Esophagus (tissue), 2 donors: ENCODE measurements around the gene MCAM. TPM values are rescaled to one million over a fixed set of nuclear protein-coding genes. Genes with fewer than 3 reads are reported as not detected.

ENCODE experiments used
- H3K27ac ChIP-seq, 2 donors: one replicate each; pipeline ENCODE4 v1.5.1; 2013; ENCODE audit warnings: low read depth in 2 of 2, mild to moderate bottlenecking in 2 of 2, inconsistent platforms in 1 of 2, low read length in 1 of 2, moderate library complexity in 1 of 2
- H3K27me3 ChIP-seq, 2 donors: one replicate each; pipeline ENCODE4 v1.6.1; 2013; ENCODE audit warnings: low read length in 2 of 2, control low read depth in 1 of 2, mild to moderate bottlenecking in 1 of 2; ENCODE audit not compliant: insufficient read depth in 2 of 2, control insufficient read depth in 1 of 2
- H3K36me3 ChIP-seq, 2 donors: one replicate each; pipeline ENCODE4 v1.6.1; 2013; ENCODE audit warnings: low read length in 1 of 2; ENCODE audit not compliant: control insufficient read depth in 2 of 2, insufficient read depth in 2 of 2
- H3K4me1 ChIP-seq, 2 donors: one replicate each; pipeline ENCODE4 v1.6.1; 2013; ENCODE audit warnings: low read length in 1 of 2; ENCODE audit not compliant: control insufficient read depth in 2 of 2, insufficient read depth in 2 of 2
- H3K4me3 ChIP-seq, 2 donors: one replicate each; pipeline ENCODE4 v1.5.1; 2013; ENCODE audit warnings: low read length in 2 of 2, mild to moderate bottlenecking in 2 of 2, low read depth in 1 of 2, moderate library complexity in 1 of 2
- H3K9me3 ChIP-seq, 2 donors: one replicate each; pipeline ENCODE4 v1.6.1; 2013; ENCODE audit warnings: mild to moderate bottlenecking in 2 of 2, low read depth in 1 of 2, low read length in 1 of 2, moderate library complexity in 1 of 2; ENCODE audit not compliant: control insufficient read depth in 2 of 2, insufficient read depth in 1 of 2
- WGBS, 2 donors: extraction: QIAGEN DNeasy Blood & Tissue Kit; methylation state at CpG; one replicate each; pipeline ENCODE4 v1.1.7; 2013; 5-methylcytosine and 5-hydroxymethylcytosine counted together
- polyA plus RNA-seq, 2 donors: library from polyadenylated mRNA; stranded (reverse); fragments of 200-250 nt; gene quantifications; one replicate each; pipeline ENCODE4 v1.2.3, GENCODE V29; 2013
- donor health status: healthy with polysubstance abuse.
- donor health status: Bipolar disorder and iron deficiency.

The MCAM gene
- polyA plus RNA-seq, 2 donors, result 10.3 to 34.4 TPM

DNA sequence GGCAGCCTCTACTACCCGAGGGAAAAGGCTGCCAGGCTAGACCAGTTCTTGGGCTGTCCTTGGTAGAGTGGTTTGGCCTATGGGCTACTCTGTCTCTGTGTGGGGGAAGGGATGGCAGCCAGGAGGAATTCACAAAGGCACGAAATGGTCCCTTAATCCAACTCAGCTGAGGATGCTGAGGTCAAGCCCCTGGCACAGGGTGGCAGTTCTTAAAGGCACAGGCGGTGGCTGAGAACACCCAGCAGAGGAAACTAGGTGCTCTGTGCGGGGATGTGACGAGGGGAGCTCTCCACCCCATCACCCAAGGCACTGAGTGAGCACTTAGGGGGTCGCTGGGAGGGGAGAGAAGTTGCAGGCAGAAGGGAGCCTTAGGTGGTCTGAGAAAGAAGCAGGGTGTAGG, 29.7 kb upstream of the MCAM start, which contains the start of gene MFRP:
Gene MFRP (minus strand): TSS at position 101 of the 400 bp plus-strand sequence. CDS start 192 bp downstream, outside the sequence.
- Histone ChIP-seq H3K4me3 (no peak within 1 kb of the TSS), H3K4me1 (no peaks in the 10 kb centered on the region), H3K27me3 (no peaks in the 10 kb centered on the region), H3K9me3 (no peaks in the 10 kb centered on the region), H3K36me3 (no peaks in the 10 kb centered on the region), H3K27ac (no peak within 1 kb of the TSS)
- 52 to 59% methylated on average over 6 of the region's 6 CpGs for WGBS, 2 donors

DNA sequence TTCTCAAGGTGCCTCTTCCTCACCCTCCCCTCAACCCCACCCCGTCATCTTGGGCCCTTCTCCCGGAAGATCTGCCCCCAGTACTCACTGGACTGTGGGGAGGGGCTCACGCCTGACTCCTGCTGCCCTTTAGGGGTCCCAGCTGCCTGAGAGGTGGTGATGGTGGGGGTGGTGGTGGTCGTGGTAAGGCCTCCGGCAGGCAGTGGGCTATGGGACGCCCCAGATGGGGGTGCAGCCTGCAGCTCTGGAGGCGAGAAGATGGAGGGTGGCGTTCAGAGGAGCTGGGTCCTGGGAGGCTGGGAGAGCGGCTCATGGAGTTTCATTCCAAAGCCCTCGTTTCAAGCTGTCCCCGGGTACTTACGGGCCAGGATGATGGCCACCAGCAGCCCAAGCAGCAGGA, 28.8 kb upstream of the MCAM start:
- Histone ChIP-seq H3K9me3 (no peaks in the 10 kb centered on the region), H3K4me1 (peaks cover under 1 to 5% of the 10 kb centered on the region in 2 donors), H3K4me3 (no peak overlapping the region), H3K27me3 (no peaks in the 10 kb centered on the region), H3K27ac (no peak overlapping the region), H3K36me3 (no peaks in the 10 kb centered on the region)
- 88 to 89% methylated on average over 12 of the region's 12 CpGs for WGBS, 2 donors

DNA sequence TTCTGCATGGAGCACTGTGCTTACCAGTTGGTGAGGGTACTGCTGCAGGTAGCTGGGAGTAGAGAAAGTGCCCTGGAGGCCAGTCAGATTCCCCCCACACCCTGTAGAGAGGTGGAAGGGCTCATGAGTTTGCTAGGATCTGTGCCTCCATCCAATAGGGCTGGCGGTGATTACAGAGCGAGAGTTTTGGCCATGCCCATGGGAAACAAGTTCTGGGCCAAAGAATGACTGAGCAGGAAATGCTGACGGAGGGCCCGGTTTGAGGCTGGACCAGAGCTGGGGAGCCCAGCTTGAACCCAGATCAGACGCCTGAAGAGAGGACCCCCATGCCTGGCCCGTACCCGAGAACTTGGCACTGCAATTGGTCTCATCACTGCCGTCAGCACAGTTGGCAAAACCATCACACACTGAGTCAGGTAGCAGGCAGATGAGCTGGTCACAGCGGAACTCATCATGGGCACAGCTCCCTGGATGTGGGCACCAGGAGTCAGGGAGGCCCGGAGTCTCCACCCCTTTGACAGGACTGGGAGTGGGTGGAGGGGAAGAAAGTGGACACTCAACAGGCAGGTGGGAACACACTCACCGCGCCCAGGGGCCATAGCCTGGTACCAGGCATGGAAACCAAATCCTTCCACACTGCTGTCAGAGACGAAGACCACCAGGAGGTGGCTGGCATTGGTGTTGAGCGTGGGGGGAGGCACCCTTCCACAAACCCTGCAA, 27.5 kb upstream of the MCAM start:
- WGBS, 2 donors, result 76 to 78% methylated on average over 14 of the region's 14 CpGs
- H3K27ac ChIP-seq, result no peak overlapping the region
- no peak overlapping the region for H3K4me3 ChIP-seq
- H3K9me3 ChIP-seq, result no peaks in the 10 kb centered on the region
- peaks cover 4 to 8% of the 10 kb centered on the region in 2 donors for H3K4me1 ChIP-seq
- no peaks in the 10 kb centered on the region for H3K36me3 ChIP-seq
- H3K27me3 ChIP-seq, result no peaks in the 10 kb centered on the region

DNA sequence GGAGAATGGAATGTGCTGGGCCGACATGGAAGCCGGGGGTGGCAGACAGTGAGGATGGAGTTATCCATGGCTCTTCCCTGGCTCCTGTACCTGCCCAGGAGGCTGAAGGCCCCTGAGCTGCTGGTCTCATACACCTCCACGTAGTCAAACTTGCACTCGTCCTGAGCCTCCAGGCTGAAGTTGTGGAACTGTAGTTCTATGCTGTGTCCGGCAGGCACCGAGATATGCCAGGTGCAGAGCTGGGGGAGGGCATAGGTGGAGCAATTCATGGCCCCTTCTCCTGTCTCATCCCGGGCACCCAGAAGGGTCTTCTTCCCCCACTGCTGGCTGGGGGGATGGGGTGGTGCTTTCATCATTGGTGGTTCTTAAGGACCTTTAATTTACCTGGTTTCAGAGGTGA, 26.8 kb upstream of the MCAM start:
- Histone ChIP-seq H3K27me3 (no peaks in the 10 kb centered on the region), H3K4me3 (no peak overlapping the region), H3K4me1 (peaks cover 5 to 12% of the 10 kb centered on the region in 2 donors), H3K27ac (no peak overlapping the region), H3K36me3 (no peaks in the 10 kb centered on the region), H3K9me3 (no peaks in the 10 kb centered on the region)
- WGBS, 2 donors, result 83 to 87% methylated on average over 5 to 7 of the region's 7 CpGs

DNA sequence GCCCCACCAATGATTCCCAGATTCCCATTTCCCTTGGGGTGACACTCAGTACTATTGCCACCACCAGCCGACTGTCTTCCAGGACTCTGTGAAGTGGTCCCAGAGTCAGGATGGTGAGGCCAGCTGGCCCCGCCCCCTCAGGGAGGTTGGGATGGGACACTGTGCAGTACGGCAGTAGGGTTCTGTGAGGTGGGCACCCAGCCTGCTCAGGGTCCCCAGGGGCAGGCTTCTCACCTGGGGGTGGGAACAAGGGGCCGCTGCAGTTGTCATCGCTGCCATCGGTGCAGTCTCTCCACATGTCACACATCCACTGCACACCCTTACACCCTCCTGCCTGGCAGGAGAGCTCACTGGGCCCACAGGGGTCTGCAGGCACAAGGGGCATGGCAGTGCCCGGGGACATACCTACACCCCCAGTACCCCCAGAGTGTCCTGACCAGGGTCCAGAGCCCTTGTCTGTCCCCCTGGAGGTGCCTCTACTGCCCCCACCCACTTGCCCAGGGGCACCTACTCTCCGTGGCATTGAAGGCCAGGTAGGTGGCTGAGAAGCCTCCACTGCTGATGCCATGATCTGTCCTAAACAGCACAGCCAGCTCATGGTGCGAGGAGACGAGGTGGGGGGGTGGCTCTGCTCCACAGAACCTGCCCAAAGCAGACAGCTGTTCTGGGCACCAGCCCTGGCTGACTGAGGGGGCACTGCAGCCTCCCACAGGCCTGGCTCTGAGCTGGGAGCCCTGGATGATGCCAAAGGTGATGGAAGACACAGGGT, 25.6 kb upstream of the MCAM start:
- no peaks in the 10 kb centered on the region for H3K36me3 ChIP-seq
- no peak overlapping the region for H3K4me3 ChIP-seq
- H3K27me3 ChIP-seq, result no peaks in the 10 kb centered on the region
- 80 to 81% methylated on average over 10 of the region's 10 CpGs for WGBS, 2 donors
- peaks cover 7 to 12% of the 10 kb centered on the region in 2 donors for H3K4me1 ChIP-seq
- H3K9me3 ChIP-seq, result no peaks in the 10 kb centered on the region
- no peak overlapping the region for H3K27ac ChIP-seq

DNA sequence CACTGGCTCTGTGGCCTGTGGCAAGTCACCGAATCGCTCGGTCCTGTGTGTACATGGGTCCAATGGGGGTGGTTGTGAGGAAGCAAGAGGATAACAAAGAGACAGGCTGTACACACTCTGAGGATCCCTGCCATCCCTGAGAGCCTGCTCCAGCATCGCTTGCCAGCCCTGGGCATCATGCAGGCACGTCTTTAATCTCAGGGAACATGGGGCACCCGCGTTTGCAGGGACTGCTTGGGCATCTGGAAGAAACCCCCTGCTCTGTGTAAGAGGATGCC, 25.0 kb upstream of the MCAM start:
- Histone ChIP-seq H3K27me3 (no peaks in the 10 kb centered on the region), H3K4me1 (peaks cover 7 to 12% of the 10 kb centered on the region in 2 donors), H3K27ac (no peak overlapping the region), H3K9me3 (no peaks in the 10 kb centered on the region), H3K4me3 (no peak overlapping the region), H3K36me3 (no peaks in the 10 kb centered on the region)
- 65 to 71% methylated on average over 7 of the region's 7 CpGs for WGBS, 2 donors

DNA sequence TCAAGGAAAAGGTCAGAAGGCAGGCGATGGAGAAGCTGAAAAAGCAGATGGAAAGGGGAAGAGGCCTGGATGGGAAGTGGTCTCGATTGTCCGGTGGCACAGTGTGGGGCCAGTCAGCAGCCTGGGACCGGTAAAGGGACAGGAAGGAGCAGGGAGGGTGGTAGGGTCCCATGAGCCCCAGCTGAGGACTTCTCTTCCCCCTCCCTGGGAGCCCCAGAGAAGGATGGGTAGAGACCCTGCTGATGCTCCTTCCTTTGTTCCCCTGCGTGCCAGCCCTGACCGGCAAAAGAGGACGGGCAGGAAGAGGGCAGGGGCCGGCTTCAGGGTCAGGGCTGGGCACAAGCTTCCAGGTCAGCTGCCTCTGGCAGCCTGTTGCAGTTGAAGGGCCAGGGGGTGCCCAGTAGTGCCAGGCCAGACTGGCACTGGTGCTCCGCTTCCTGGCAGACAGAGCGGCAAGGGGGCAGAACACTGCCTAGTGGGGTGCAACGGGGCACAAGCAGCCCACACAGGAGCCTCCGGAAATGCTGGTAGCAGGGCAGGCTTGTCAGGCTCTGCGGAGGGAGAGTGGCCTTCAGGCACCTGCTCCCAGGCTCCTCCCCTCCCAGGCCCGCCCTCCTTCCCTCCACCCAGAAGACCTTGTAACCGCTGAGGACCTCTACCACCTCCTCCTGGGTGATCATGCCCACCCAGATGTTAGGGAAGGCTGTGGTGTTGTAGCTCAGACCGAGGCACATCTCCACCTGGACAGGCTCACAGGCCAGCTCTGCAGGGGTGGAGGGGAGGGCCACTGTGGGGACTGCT, 24.5 kb upstream of the MCAM start:
- peaks cover 0 to 4% of the 10 kb centered on the region in 2 donors for H3K36me3 ChIP-seq
- H3K4me3 ChIP-seq, result no peak overlapping the region
- WGBS, 2 donors, result 48 to 59% methylated on average over 12 to 16 of the region's 16 CpGs
- H3K27ac ChIP-seq, result peak overlapping the region; percentile 63
- H3K4me1 ChIP-seq, result peaks cover 7 to 14% of the 10 kb centered on the region in 2 donors
- no peaks in the 10 kb centered on the region for H3K27me3 ChIP-seq
- H3K9me3 ChIP-seq, result no peaks in the 10 kb centered on the region

DNA sequence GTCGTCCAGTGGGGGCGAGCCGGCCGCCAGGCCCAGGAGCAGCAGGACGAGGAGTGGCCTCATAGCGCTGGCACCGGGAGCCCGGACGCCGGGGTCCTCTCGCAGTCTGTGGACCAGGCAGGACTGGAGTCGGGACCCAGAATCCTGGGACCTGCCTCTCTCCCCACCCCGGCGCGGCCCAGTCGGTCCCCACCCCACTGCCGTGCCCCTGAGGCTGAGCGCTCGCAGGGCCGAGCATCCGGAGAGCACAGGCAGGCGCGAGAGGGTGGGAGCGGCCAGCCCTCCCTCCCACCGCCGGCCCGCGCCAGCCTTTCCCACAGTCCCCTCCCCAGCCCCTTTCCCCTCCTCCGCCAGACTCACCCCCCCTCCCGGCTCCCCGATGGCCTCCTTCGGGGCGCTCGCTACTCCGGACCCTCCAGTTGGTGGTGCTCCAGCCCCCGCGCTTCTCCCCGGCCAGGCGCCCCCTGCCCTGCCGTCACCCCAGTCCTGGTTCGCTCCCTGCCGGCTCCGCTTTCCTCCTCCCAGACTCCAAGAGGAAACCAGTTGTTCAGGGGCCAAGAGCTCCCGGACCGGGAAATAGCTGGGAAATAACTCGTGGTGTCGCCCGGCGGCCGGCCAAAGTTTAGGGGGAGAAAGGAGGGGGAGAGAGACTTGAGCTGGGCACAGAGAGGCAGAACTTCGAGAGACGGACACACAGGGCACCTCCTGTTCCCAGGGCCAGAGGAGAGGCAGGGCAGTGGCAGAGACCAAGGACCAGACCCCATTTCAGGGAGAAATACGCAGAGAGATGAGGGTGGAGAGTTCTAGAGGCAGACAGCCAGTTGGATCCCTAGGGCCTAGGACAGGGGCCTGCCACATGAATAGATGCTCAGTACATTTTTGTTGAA, 23.6 kb upstream of the MCAM start, which contains the start of gene C1QTNF5:
Gene C1QTNF5 (minus strand): TSS at position 549 of the 887 bp plus-strand sequence. CDS start 486 bp downstream, at position 63.
- WGBS, 2 donors, result 5 to 10% methylated on average over 25 to 53 of the region's 53 CpGs

More for the DNA sequence above, 23.6 kb upstream of the MCAM start, which contains the start of gene C1QTNF5:
- H3K27ac ChIP-seq, result peak within 1 kb of the TSS; percentile 63 to 82
- peak within 1 kb of the TSS; percentile 37 to 38 for H3K4me3 ChIP-seq
- peaks cover 9 to 22% of the 10 kb centered on the region in 2 donors for H3K4me1 ChIP-seq
- no peaks in the 10 kb centered on the region for H3K9me3 ChIP-seq
- H3K27me3 ChIP-seq, result no peaks in the 10 kb centered on the region
- H3K36me3 ChIP-seq, result peaks cover 0 to 9% of the 10 kb centered on the region in 2 donors
